ENCODE data around the gene RNF225. TPM values are rescaled to one million over a fixed set of nuclear protein-coding genes. Genes with fewer than 3 reads are reported as not detected.

The RNF225 gene
- total and polyA plus RNA-seq, 9 of the 15 experiments (the other 6 are each of a cell fraction or from before 2014, with no cell fraction given) = 0.33 TPM; not detected in 8

DNA sequence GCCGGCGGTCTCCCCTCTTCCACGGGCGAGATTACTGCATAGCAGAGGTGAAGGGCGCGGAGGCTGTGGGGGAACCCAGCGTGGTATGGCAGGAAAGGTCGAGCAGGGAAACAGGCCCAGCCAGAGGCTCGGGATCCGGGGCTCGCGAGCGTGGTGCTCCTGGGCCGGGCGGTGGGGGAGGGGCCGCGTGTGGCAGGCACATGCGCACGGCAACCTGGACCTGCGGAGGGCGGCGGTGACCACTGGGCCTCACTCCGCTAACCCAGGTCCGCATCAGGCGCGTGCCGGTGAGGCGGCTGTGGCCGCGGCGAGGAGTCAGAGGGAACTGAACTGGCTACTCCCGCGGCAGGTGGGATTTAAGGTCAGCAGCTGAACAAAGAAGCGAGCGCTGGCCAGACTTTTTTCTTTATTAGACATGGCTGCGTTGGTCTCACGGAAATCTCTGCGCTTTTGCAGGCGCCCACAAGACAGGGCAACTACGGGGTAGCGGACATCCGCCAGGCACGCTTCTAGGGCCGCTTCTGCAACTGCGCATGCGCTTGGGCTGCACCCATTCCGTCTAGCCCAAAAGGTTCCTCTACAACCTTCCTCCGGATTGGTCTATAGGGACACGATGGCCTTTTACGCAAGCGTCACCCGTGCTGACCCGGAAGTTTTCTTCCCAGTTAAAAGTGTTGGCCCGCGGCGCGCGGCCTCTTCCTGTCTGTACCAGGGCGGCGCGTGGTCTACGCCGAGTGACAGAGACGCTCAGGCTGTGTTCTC is 8.7 kb upstream of the RNF225 start, which contains the start of gene RPS5 (continued):
- TF ChIP-seq, protein P1, sequence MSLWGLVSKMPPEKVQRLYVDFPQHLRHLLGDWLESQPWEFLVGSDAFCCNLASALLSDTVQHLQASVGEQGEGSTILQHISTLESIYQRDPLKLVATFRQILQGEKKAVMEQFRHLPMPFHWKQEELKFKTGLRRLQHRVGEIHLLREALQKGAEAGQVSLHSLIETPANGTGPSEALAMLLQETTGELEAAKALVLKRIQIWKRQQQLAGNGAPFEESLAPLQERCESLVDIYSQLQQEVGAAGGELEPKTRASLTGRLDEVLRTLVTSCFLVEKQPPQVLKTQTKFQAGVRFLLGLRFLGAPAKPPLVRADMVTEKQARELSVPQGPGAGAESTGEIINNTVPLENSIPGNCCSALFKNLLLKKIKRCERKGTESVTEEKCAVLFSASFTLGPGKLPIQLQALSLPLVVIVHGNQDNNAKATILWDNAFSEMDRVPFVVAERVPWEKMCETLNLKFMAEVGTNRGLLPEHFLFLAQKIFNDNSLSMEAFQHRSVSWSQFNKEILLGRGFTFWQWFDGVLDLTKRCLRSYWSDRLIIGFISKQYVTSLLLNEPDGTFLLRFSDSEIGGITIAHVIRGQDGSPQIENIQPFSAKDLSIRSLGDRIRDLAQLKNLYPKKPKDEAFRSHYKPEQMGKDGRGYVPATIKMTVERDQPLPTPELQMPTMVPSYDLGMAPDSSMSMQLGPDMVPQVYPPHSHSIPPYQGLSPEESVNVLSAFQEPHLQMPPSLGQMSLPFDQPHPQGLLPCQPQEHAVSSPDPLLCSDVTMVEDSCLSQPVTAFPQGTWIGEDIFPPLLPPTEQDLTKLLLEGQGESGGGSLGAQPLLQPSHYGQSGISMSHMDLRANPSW (CRISPR knock-in tag; IDR thresholded peaks at IDR 0.05) = no peak
- TF ChIP-seq SAFB2 (IDR thresholded peaks at IDR 0.05; ENCODE audit: borderline replicate concordance, low read depth, low read length, severe bottlenecking) = no peak
- TF ChIP-seq, protein P2, sequence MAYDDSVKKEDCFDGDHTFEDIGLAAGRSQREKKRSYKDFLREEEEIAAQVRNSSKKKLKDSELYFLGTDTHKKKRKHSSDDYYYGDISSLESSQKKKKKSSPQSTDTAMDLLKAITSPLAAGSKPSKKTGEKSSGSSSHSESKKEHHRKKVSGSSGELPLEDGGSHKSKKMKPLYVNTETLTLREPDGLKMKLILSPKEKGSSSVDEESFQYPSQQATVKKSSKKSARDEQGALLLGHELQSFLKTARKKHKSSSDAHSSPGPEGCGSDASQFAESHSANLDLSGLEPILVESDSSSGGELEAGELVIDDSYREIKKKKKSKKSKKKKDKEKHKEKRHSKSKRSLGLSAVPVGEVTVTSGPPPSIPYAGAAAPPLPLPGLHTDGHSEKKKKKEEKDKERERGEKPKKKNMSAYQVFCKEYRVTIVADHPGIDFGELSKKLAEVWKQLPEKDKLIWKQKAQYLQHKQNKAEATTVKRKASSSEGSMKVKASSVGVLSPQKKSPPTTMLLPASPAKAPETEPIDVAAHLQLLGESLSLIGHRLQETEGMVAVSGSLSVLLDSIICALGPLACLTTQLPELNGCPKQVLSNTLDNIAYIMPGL (CRISPR knock-in tag; IDR thresholded peaks at IDR 0.05) = peak; percentile 84
- TF ChIP-seq SMC3 (conservative IDR thresholded peaks at IDR 0.05; ENCODE audit: insufficient read depth, low read depth, low read length) = 0 out of 2 replicates have a peak, but pooled peaks have one; percentile 4
- no peak for TF ChIP-seq EHMT2 (IDR thresholded peaks at IDR 0.05)
- no peak for TF ChIP-seq ZNF316 (IDR thresholded peaks at IDR 0.05)
- peak; percentile 61 for TF ChIP-seq PML (IDR thresholded peaks at IDR 0.05; ENCODE audit: low read length)
- peak; percentile 97 for TF ChIP-seq POLR2A (conservative IDR thresholded peaks at IDR 0.05)
- TF ChIP-seq, protein P3, sequence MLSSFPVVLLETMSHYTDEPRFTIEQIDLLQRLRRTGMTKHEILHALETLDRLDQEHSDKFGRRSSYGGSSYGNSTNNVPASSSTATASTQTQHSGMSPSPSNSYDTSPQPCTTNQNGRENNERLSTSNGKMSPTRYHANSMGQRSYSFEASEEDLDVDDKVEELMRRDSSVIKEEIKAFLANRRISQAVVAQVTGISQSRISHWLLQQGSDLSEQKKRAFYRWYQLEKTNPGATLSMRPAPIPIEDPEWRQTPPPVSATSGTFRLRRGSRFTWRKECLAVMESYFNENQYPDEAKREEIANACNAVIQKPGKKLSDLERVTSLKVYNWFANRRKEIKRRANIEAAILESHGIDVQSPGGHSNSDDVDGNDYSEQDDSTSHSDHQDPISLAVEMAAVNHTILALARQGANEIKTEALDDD (IDR thresholded peaks at IDR 0.05) = no peak
- TF ChIP-seq ZFX (CRISPR knock-in tag; IDR thresholded peaks at IDR 0.05) = peak; percentile 97
- TF ChIP-seq TEAD2 (tag; IDR thresholded peaks at IDR 0.05) = no peak
- no peak for TF ChIP-seq RCOR1 (IDR thresholded peaks at IDR 0.05; ENCODE audit: borderline replicate concordance in 1 of 2, low read depth in 2 of 2, low read length in 2 of 2)
- peak; percentile 95 for TF ChIP-seq GTF2E2 (tag; IDR thresholded peaks at IDR 0.05)
- TF ChIP-seq, protein P4, sequence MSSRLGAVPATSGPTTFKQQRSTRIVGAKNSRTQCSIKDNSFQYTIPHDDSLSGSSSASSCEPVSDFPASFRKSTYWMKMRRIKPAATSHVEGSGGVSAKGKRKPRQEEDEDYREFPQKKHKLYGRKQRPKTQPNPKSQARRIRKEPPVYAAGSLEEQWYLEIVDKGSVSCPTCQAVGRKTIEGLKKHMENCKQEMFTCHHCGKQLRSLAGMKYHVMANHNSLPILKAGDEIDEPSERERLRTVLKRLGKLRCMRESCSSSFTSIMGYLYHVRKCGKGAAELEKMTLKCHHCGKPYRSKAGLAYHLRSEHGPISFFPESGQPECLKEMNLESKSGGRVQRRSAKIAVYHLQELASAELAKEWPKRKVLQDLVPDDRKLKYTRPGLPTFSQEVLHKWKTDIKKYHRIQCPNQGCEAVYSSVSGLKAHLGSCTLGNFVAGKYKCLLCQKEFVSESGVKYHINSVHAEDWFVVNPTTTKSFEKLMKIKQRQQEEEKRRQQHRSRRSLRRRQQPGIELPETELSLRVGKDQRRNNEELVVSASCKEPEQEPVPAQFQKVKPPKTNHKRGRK (tag; IDR thresholded peaks at IDR 0.05) = no peak
- TF ChIP-seq, protein P5, sequence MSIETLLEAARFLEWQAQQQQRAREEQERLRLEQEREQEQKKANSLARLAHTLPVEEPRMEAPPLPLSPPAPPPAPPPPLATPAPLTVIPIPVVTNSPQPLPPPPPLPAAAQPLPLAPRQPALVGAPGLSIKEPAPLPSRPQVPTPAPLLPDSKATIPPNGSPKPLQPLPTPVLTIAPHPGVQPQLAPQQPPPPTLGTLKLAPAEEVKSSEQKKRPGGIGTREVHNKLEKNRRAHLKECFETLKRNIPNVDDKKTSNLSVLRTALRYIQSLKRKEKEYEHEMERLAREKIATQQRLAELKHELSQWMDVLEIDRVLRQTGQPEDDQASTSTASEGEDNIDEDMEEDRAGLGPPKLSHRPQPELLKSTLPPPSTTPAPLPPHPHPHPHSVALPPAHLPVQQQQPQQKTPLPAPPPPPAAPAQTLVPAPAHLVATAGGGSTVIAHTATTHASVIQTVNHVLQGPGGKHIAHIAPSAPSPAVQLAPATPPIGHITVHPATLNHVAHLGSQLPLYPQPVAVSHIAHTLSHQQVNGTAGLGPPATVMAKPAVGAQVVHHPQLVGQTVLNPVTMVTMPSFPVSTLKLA (conservative IDR thresholded peaks at IDR 0.05) = peak; percentile 96 to 97
- TF ChIP-seq ZNF785 (CRISPR knock-in tag; IDR thresholded peaks at IDR 0.05) = no peak
- TF ChIP-seq, protein P6, sequence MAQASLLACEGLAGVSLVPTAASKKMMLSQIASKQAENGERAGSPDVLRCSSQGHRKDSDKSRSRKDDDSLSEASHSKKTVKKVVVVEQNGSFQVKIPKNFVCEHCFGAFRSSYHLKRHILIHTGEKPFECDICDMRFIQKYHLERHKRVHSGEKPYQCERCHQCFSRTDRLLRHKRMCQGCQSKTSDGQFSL (CRISPR knock-in tag; IDR thresholded peaks at IDR 0.05) = no peak
- TF ChIP-seq, protein P6 (tag; IDR thresholded peaks at IDR 0.05) = no peak
